Body of pancreas (tissue), 4 donors: ENCODE results near the gene DNAH3.

Experiments
- POLR2A ChIP-seq, 3 donors: fragments of 450-650 bp; IDR thresholded peaks; one replicate each; pipeline ENCODE4 v1.6.1; 2016; ENCODE audit warnings: antibody characterized with exemption in 3 of 3, mild to moderate bottlenecking in 2 of 3
- TF ChIP-seq, protein P1 (sequence below), 7 experiments: fragments of 450-650 bp in 4 of 7; fragments of 200-600 bp in 3 of 7; sonication (generic) in 3 of 7; IDR thresholded peaks; one replicate each; pipeline ENCODE4 v1.5.1; 2016 to 2019; ENCODE audit warnings: antibody characterized with exemption in 7 of 7

DNA sequence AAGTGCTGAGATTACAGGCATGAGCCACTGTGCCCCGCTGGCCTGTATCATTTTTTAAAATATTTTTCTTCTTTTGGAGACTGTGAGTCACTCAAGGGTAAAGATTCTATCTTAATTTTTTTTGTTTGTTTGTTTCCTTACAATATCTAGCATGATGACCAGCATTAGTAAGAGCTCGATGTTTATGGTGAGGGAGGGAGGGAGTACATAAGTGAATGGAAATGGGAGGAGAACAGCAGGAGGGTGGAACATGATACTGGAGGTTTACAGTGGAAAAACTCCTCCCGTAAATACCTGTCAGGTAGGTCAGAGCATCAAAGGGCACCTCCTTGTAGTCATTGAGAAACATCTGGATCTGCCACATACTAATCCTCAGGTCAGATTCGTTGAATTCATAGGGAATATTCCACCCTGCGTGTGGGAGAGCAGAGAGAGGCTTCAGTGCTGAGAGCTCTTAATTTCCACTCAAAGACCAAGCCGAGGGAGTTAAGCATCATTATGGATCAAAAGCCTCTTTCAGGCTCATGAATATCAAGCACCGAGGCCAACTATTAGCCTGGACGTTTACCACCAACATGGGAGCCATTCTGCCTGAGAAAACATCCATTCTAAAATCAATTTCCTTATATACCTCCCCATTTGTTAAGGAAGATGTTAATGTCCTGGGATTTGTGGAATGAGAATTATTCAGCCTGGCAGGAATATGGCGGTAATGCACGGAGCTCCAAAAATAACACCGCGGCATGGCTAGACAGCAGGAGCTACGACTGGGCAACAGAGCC is 198.3 kb downstream of the DNAH3 start:
- TF ChIP-seq, protein P1, sequence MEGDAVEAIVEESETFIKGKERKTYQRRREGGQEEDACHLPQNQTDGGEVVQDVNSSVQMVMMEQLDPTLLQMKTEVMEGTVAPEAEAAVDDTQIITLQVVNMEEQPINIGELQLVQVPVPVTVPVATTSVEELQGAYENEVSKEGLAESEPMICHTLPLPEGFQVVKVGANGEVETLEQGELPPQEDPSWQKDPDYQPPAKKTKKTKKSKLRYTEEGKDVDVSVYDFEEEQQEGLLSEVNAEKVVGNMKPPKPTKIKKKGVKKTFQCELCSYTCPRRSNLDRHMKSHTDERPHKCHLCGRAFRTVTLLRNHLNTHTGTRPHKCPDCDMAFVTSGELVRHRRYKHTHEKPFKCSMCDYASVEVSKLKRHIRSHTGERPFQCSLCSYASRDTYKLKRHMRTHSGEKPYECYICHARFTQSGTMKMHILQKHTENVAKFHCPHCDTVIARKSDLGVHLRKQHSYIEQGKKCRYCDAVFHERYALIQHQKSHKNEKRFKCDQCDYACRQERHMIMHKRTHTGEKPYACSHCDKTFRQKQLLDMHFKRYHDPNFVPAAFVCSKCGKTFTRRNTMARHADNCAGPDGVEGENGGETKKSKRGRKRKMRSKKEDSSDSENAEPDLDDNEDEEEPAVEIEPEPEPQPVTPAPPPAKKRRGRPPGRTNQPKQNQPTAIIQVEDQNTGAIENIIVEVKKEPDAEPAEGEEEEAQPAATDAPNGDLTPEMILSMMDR (IDR thresholded peaks at IDR 0.05) = no peak
- TF ChIP-seq POLR2A (IDR thresholded peaks at IDR 0.05) = no peak
